Dermis blood vessel endothelial cell (primary cell): ENCODE results near the gene DACH1. TPM values are rescaled to one million over a fixed set of nuclear protein-coding genes. Genes with fewer than 3 reads are reported as not detected.
"Not testable (repeated sequence)": the region's sequence is repeated elsewhere in the genome, so short reads cannot be mapped to it uniquely, and the experiment has no call there.

Experiments used
- DNase-seq: peaks from one replicate; pipeline ENCODE4 v3.0.0; 2010
- total RNA-seq: library from RNA; depleted of rRNA; stranded (reverse); fragments of >200 nt; gene quantifications from 2 replicates; pipeline ENCODE4 v1.2.3, GENCODE V29; 2014

DACH1 gene
- total RNA-seq, 1 donor from 2014 or later = 5.1 TPM

DNA sequence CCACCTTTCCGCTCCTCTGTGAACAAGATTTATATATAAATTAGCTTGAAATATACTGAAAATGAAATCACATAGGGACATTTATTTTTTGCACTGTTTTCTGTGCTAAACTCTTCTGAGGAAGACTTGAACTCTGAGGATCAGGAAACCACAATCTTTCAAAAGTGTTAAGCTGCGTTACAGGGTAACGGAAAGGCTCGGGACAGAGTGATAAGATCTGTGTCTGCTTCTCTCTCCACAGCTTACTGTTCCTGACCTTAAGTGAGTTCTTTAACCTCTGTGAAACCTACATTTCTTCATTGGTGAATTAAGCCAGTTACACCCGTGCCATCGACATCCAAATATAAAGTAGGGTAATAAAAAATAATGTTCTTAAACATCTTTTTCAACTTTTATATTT is 38.9 kb downstream of the DACH1 start:
- DNase-seq = no peak

DNA sequence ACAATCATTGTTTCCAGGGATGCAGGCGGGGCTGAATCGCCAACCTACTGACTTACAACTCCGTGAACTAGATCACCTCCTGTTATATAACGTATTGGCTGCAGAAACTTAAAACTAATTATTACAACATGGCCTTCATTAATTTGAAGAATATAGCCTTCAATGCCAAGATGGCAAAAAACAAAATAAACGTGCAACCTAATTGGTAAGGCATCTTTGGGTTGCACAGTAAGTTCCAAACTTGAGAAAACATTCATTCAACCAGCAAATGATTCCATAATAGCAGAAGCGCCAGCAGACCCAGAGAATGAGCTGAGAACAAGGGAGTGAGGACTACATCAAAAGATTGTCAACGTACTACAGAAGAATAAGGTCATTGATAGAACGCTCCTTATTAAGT is 39.8 kb downstream of the DACH1 start:
- no peak for DNase-seq

DNA sequence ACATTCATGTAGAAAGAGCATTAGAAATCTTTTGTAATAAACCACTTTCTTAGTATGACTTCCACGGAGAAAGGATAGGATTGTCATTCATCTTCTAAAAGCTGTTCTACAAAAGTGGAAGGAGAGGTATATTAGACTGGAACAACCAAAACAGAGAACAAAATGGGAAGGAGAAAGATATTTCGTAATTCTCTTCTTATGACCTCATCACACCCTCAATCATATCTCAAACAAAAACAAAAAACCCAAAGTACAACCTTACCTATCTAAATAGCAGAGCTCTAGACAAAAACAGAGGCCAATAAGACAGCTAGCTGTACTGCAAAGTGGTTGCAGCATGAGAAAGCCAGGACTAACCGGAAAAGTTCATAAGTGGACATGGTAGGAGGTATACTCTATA is 46.3 kb downstream of the DACH1 start:
- DNase-seq = no peak

DNA sequence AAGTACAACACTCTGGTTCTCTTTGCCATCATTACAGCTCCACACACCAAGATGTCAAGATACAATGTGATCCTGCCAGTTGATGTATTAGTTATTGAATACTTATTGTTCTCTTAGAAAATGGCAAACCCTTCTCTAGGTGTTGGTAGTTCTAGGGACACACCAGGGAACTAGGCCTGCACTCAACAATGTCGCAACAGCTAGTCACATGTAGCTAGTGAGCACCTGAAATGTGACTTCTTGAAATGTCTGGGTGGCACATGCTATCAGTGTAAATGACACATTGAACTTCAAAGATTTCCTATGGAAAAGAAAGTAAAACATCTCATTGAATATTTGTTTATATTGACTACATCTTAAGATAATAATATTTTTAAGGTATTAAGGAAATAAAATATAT is 49.7 kb downstream of the DACH1 start:
- no peak for DNase-seq

DNA sequence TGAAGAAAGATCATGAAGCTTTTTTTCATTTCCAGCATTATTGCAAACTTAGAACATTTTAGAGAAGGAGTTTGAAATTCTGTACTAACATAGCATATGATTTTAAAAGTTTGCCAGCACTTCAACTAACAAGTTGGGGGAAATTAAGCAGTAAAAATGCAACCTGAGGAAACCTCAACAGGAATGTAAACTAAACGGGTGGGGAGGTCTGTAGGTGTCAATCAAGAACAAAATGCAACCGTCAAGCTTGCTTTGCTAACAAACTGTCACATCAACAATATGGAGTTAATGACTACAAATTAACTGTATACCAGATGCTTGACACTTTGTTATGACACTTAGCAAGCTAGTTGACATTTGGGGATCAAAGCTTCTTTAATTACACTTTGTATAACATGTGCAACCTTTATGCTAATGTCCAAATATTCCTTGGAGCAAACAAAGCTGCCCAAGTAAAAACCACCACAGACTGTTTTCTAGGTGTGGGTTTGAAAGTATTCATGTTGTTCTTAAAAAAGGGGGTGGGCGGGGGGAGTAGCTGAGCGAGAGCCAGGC is 52.1 kb downstream of the DACH1 start:
- no peak for DNase-seq

DNA sequence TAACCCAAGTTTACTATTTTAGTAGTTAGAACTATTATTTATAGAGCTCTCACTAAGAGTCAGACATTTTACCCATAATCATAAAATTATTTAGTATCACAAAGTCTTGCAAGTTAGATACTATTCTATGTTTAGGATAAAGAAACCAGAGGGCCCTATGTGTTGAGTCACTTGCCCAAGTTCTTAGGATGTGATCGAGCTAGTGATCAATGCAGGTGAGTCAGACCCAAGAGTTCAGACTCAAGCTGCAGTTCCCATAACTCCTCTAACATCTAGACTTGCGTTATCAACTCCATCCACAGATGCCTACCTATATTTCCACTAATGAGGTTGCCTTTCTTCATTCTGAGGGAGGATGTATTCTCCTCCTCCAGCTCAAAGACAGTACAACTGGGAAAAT is 53.8 kb downstream of the DACH1 start:
- no peak for DNase-seq

DNA sequence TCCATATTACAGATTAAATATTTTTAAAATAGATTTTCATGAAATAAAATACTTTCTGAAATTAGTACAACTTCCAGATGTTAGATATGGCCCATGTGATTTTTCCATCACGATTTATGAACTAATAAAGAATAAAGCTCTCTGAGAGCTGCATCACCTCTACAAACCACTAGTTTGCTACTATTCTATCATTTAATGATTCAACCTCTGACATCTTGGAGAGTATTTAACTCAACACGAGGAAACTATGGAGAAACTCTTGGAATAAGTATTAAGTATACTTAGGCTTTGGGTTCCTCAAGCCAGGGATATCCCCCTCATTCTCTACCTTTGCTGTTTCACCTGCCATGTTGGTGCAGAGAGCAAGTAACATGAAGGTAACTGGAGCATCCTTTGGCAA is 55.7 kb downstream of the DACH1 start:
- DNase-seq = no peak

DNA sequence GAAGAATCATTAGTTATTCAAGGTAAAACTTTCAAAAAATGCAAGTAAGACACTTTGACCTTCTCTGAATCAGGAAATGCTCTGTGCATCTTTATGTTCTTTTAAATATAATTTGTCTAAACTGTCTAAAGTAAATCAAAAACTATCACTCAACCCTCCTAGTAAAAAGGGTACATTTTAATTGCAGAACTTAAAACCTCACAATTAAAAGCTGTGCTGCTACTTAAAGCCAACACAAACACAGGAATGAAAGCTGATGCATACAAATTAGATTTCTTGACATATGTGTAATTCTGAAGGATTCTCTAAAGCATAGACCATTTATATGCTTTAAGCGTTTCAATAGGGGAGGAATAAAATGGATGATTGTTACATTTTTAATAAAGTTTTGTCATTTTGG is 58.3 kb downstream of the DACH1 start:
- DNase-seq = no peak

DNA sequence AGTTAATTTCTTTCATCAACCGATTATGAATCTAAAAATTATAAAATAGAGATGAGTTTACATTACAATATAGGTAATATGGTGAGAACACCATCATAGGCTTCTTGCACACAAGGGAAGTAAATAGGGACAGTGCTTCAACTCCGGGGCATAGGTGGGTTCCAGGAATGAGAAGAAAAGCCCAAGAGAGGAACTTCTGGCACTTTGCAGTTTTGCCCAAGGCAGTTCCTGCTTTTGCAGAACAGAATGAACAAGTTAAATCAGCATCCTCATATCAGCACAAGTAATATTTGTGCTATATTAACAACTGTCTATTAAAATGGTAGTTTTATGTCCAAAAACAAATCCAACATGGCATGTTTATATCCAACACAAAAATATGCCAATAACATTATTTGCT is 60.1 kb downstream of the DACH1 start:
- no peak for DNase-seq

DNA sequence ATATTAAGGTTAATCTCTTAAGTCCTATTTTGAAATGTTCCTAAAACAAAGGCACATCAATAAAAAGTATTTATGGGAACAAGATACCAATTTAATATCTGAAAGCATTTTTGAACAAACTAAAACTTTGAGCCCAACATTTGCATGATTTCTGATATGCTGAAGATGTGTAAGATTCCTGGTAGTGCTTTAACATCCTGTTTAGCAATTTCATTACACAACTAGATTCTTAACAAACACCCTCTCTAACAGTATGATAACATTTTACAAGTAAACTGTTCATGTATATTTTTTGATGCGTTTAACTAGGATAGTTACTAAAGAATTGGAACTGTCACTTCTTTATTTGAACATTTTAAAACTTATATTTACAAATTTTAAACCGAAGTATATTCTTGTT is 63.9 kb downstream of the DACH1 start:
- DNase-seq = no peak

DNA sequence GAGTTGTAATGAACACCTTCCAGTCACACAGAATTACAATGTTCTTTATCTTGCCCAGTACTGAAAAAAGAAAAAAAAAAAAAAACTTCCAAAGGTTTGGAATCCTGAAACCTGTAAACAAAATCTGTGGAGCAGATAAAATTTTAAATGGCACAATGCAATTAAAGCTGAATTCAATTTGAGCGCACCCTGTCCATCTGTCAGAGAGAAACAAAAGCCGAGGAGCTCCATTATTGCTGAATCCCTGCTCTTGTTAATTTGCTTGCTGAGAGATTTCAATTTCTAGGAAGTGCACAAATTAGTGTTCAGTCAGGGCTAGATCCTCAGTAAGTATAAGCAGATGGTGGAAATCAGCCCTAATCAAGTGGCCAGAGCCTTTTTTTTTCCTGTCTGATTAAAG is 65.2 kb downstream of the DACH1 start:
- no peak for DNase-seq

DNA sequence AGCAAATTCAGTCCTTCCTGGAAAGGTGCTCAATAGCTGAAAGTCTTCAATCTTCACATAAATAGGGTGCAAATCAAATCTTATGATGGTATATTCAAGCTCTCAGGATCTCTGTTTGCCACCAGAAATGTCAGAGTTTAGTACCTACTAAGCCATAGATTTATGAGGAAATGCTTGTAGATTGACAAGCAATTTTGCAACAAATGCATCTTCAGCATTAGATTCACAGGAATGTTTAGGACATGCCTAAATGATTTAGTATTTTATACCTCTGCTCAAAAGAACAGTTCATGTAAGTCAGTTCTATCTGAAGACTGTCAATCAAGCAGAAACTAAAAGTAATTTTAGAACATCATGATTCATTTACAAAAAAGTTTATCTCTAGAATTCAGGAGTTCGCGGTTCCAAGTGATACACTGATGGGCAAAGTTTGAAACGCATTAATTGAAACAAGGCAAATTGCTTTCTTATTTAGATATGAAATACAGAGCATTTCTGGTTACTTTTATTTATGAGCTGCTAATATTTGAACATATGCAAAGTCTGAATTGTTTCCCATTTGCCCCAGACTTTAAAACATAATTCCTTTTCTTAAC is 65.7 kb downstream of the DACH1 start:
- no peak for DNase-seq

DNA sequence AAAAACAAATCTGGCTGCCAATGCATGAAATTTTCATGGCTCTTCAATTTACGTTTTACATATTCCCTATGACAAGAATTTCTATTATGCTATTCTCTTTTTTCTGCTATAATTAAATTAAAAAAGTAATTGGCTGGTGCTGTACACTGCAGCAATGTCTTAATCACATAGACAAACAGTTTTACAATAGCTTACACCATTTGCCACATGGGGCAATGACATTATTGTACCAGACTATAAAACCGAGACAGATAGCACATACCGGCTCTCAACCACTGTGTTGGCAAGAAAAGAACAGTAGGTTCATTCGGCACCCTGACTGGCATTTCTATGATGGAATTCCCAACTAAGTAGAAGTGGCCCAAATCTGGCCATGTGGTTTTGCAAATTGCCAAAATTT is 67.7 kb downstream of the DACH1 start:
- DNase-seq = no peak

DNA sequence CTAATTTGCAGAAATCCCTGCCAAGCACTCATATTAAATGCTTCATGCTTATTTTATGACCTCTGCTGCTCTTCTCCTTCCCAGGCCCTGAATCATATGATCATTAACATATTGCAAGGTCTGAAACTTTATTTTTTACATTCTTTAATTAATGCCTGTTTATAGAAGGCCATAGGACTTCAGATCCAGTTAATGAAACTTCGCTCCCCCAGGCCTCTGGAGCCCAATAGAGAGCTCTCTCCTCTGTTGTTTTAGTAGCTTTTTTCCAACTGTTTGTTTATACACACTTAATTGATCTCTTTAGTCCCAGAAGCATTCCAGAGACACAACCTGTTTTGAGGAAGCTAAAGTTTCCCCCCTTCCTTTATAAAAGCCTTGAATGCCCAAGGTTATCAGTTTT is 68.3 kb downstream of the DACH1 start:
- DNase-seq = no peak

DNA sequence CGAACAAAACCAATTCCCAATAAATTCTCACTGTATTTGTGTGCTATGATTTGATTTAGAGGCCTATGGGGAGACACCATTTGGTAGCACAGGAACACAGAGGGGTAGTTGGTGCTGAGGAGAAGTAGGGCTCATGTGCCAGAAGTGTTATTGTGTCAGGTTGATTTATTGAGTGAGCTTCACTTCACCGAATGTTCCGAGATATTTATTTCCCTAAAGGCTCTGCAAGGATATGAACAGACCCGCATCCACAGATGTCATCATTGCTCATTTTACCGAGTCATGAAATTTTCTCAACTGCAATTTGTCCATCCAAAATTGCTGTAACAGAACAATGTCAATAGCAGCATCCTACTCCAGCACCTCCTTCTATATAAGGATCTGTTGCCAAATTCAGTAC is 69.5 kb downstream of the DACH1 start:
- no peak for DNase-seq

DNA sequence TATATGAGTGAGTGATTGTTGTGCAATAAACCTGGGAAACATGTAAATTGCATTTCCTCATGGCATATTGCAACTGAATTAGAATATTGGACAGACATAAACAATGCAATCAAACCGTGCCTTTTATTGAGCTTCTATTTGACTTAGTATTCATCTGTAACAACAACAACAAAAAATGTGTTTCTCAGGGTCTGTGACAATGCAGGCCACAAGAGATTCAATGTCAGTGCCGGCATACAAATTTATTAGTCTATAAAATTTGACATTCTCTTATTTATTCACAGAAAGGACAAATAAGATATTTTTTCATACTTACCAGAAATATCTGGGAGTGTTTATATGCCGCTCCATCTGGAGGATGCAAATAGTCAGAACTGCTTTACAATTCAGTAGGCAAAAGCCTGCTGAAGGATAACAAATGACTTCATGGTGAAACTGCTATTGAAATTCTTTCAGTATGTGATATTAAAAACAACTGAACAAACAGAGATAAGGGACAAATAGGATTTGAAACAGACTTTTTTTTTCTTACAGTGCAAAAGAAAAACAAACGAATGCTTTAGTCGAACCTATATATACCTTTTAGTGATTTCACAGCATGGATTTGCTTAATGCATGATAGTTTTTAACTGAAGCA is 77.2 kb downstream of the DACH1 start:
- DNase-seq = peak; percentile 49

DNA sequence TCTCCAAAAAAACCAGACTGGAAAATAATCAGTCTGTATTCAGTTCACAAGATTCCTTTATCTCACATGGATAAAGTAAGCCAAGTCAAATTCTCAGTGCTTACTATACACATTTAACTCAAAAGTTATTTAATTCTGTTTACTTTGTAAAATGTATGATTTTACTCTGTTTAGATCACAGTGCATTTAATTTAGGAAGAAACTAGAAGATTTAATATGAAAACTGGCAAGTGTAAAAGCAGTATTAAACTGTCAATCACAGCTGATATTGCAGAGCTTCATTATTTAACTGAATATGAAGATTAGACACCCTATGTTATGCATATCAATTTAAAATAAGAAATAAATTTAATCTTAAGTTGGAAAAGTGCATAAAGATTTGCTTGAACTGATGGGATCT is 78.0 kb downstream of the DACH1 start:
- no peak for DNase-seq

DNA sequence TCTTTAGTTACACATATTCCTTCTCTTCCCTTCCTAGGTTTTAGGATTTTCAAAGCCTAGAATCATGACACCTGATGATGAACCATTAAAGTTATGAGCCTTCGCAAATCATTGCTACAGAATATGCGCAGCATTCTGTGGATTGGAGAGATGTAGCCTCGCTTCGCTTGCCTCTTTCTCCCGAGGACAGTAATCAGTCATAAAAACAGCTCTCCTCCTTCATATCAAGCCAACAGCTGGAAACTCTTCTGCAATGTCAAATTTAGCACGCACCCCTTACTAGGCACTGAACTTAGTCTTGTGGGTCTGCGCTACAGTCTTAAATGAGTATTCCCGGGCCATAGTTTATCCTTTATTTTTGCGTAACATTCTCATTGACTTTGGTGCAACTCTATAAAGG is 79.6 kb downstream of the DACH1 start:
- no peak for DNase-seq

DNA sequence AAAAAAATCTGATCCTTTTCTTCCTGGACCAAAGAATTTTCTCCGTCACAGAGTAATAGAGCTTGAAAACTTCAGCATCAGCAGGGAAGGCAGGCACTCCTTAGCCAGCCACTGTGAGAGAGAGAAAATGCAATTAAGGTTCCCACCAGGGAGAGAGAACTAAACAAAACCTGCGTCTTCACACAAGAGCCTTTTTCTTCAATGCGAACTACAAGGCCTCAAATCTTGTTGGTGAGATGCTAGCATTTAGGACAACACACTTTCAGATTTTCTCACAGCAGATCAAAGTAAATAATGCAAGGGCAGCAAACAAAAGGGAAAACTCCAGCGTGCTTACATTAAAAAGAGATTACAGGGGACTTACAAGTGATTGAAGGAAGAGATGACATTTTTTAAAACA is 80.1 kb downstream of the DACH1 start:
- no peak for DNase-seq

DNA sequence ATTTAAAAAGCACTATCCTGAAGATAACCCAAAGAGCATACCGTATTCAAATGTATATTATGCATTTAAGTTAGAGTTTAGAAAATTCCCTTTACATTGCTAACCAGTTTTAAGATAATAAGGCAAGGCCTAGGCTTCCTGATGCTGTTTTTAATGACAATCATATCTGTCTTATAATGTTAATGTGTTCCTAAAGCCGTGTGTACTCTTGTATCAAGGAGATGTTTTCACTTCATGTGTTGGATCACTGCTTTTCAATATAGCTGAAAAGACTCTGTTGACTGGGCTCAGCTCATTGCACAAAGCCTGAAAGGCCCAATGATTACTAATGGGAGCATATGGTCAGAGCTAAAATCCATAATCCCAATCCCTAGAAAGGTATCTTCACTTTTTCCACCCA is 81.6 kb downstream of the DACH1 start:
- no peak for DNase-seq

DNA sequence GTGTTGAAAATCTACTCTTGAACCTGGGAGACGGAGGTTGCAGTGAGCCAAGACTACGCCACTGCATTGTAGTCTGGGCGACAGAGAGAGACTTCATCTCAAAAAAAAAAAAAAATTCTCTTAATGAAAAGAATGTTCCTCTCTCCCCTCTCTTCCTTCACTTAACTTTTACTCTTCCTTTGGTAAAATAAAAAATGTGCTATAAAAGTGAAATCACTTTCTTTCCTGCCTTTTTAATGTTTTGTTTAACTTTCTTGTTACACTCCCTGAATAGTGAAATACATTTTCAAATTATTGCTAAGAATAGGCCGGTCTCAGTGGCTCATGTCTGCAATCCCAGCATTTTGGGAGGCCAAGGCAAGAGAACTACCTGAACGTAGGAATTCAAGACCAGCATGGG is 86.5 kb downstream of the DACH1 start:
- no peak for DNase-seq

DNA sequence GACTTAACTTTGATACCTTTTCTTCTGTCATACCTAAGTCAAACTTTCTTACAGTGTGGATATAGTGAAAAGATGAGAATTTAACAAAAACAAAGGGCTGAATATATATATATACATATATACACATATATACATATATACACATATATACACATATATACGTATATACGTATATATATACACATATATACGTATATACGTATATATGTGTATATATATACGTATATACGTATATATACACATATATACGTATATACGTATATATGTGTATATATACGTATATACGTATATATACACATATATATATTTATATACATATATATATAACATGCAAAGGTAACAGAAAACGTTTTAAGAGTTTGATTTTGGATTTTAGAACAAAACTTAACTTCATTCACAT is 88.0 kb downstream of the DACH1 start:
- DNase-seq = not testable (repeated sequence)

DNA sequence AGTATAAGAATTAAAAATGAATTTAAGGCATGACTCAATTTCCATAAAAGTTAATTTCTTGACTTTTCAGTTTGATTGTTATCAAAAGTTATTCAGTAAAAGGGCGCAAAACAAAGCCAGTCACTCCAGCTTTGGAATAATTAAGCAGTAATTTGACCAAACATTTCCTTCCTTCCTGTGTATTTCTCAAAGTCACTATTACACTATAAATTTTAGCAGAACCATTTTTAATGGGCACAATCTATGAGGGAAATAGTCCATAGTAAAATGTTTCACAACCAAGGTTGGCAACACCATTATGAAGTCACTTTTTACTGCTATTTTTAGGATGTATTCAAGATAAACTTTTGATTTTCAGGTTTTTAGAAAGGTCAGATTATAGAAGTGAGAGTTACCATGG is 91.0 kb downstream of the DACH1 start:
- peak; percentile 37 for DNase-seq

DNA sequence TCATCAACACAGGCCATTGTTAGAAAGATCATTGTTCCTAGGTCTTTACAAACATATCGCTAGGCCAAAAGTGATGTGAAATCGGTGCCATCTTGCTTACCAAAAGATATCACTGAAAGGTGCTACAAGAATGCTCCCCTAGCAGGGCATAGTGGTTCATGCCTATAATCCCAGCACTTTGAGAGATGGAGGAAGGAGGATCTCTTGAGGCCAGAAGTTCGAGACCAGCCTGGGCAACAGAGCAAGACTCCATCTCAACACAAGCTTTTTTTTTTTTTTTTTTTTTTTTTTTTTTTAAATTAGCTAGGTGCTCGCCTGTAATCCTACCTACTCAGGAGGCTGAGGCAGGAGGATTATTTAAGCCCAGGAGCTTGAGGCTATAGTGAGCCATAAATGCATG is 92.1 kb downstream of the DACH1 start:
- no peak for DNase-seq

DNA sequence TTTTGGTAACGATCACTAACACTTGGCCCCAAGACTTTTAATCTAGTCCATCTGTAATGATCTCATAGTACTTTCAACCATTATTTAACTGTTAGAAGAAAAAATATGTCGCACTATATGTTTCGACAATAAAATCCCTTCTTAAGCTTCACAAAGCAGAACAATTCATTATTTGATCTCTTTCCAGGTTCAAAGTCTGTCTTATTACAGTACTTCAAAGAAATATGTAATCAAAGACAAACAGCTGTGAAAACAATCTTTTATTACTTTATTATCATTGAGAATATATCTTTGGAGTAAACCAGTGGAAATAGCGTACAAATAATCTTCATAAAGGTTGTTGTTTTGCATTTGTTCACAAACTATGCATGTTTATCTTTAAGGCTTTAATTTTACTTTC is 93.5 kb downstream of the DACH1 start:
- no peak for DNase-seq
